ENCODE results near the gene TNIP1.

TNIP1 gene

GRCh38 chr5:151047814-151048425, 32.9 kb downstream of the TNIP1 start:
- DNase-seq (ENCODE audit: low read depth in 2 of 2, low spot score in 1 of 2): no peak

GRCh38 chr5:151042453-151043093, 38.3 kb downstream of the TNIP1 start:
- DNase-seq (ENCODE audit: low read depth in 2 of 2, low spot score in 1 of 2): no peak

- DNase-seq (ENCODE audit: low read depth in 2 of 2, low spot score in 1 of 2): no peak
These were observed 39.1 kb downstream of the TNIP1 start for GRCh38 chr5:151041577-151042268.

- DNase-seq (ENCODE audit: low read depth in 2 of 2, low spot score in 1 of 2): no peak
These were observed 40.6 kb downstream of the TNIP1 start for GRCh38 chr5:151040211-151040747.

GRCh38 chr5:151039665-151040064, 41.2 kb downstream of the TNIP1 start:
- no peak for DNase-seq (ENCODE audit: low read depth in 2 of 2, low spot score in 1 of 2)

- no peak for DNase-seq (ENCODE audit: low read depth in 2 of 2, low spot score in 1 of 2)
These were observed 42.0 kb downstream of the TNIP1 start for GRCh38 chr5:151038801-151039238.

- DNase-seq (ENCODE audit: low read depth in 2 of 2, low spot score in 1 of 2): no peak
These were observed 42.5 kb downstream of the TNIP1 start for GRCh38 chr5:151038412-151038745.

GRCh38 chr5:151037561-151038411, 43.0 kb downstream of the TNIP1 start:
- no peak for DNase-seq (ENCODE audit: low read depth in 2 of 2, low spot score in 1 of 2)

- no peak for DNase-seq (ENCODE audit: low read depth in 2 of 2, low spot score in 1 of 2)
These were observed 44.3 kb downstream of the TNIP1 start for GRCh38 chr5:151036556-151036955.

GRCh38 chr5:151034422-151035379, 46.1 kb downstream of the TNIP1 start:
- DNase-seq (ENCODE audit: low read depth in 2 of 2, low spot score in 1 of 2): no peak

GRCh38 chr5:151033217-151033934, 47.5 kb downstream of the TNIP1 start:
- DNase-seq (ENCODE audit: low read depth in 2 of 2, low spot score in 1 of 2): no peak

- no peak for DNase-seq (ENCODE audit: low read depth in 2 of 2, low spot score in 1 of 2)
These were observed 49.3 kb downstream of the TNIP1 start for GRCh38 chr5:151031554-151031953.

- no peak for DNase-seq (ENCODE audit: low read depth in 2 of 2, low spot score in 1 of 2)
These were observed 50.5 kb downstream of the TNIP1 start for GRCh38 chr5:151030379-151030778.

- no peak for DNase-seq (ENCODE audit: low read depth in 2 of 2, low spot score in 1 of 2)
These were observed 50.8 kb downstream of the TNIP1 start for GRCh38 chr5:151030056-151030336.

GRCh38 chr5:151029179-151030055, 51.4 kb downstream of the TNIP1 start:
- DNase-seq (ENCODE audit: low read depth in 2 of 2, low spot score in 1 of 2): no peak

- no peak for DNase-seq (ENCODE audit: low read depth in 2 of 2, low spot score in 1 of 2)
These were observed 52.1 kb downstream of the TNIP1 start for GRCh38 chr5:151028717-151029116.

- no peak for DNase-seq (ENCODE audit: low read depth in 2 of 2, low spot score in 1 of 2)
These were observed 52.8 kb downstream of the TNIP1 start for GRCh38 chr5:151027961-151028479.

GRCh38 chr5:151026679-151027078, 54.2 kb downstream of the TNIP1 start:
- DNase-seq (ENCODE audit: low read depth in 2 of 2, low spot score in 1 of 2): no peak

GRCh38 chr5:151026088-151026487, 54.7 kb downstream of the TNIP1 start:
- DNase-seq (ENCODE audit: low read depth in 2 of 2, low spot score in 1 of 2): no peak

Measured in stimulated activated CD8-positive, alpha-beta memory T cell treated with anti-CD3 and anti-CD28 coated beads, Interleukin-4, amount 100 ng/mL, for 4 hours (primary cell).